Activated CD4-positive, alpha-beta T cell treated with anti-CD3 and anti-CD28 coated beads, Interleukin-2, Interleukin-6, amounts not matched to agents 100 ng/mL and 50 ng/mL, durations not matched to agents 16 hours and 8 hours (primary cell): ENCODE measurements around the gene SMARCAL1.

Experiments used
- DNase-seq: peaks from one replicate; pipeline ENCODE4 v3.0.0-alpha.2; 2020

The SMARCAL1 gene

GRCh38 chr2:216428618-216429350, 16.5 kb downstream of the SMARCAL1 start:
- no peak for DNase-seq

GRCh38 chr2:216429428-216429827, 17.1 kb downstream of the SMARCAL1 start:
- DNase-seq: no peak

DNA sequence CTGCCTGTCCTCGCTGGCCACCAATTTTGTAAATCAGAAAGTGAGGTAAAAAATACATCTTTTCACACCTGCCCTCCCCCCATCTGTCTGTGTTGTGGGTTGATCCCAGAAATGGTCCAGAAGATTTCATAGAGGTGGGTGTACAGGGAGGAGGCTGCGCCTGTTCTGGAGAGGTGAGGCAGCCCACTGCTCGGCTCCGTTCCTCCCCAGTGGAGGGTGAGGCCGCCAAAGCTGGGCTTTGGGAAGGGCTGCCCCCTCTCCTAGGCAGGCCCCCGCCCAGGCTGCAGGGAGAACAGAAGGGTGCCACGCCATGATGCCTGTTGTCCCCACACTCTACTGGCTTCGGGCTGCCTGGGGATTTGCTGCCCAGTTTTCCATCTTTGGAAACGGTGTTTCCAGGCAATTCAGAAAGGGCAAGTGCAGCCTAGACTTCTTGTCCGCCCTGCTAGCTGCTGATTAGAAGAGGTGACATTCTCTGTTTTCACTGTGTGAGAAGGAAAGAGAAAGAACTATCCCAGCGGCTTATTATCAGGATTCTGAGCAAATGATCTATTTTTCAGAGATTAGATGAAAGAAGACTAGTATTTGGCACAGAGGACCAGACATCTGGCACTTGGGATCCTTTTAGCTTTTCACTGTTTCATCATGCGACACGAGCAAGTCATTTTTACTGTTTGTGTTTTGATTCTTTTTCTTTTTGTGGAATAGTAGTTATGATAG, 18.7 kb downstream of the SMARCAL1 start:
- no peak for DNase-seq

GRCh38 chr2:216431531-216431856, 19.2 kb downstream of the SMARCAL1 start:
- peak; percentile 19 for DNase-seq

DNA sequence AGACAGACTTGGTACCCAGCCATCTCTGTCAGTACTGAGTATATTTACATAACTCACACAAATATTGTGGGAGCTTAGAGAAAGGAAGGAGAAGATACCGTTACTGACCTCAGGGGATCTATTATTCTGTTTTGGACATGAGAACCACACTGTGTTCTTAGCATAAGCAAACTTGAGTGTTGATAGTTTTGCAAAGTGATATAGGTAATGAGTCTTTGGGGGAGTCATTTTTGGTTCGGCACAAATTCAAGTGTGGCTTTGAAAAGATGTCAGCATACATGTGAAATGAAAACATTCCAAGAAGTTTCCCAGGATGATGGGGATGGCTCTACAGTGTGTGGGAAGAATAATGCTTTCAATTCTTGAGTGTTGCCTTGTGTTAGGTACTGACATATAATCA, 24.1 kb downstream of the SMARCAL1 start:
- no peak for DNase-seq

DNA sequence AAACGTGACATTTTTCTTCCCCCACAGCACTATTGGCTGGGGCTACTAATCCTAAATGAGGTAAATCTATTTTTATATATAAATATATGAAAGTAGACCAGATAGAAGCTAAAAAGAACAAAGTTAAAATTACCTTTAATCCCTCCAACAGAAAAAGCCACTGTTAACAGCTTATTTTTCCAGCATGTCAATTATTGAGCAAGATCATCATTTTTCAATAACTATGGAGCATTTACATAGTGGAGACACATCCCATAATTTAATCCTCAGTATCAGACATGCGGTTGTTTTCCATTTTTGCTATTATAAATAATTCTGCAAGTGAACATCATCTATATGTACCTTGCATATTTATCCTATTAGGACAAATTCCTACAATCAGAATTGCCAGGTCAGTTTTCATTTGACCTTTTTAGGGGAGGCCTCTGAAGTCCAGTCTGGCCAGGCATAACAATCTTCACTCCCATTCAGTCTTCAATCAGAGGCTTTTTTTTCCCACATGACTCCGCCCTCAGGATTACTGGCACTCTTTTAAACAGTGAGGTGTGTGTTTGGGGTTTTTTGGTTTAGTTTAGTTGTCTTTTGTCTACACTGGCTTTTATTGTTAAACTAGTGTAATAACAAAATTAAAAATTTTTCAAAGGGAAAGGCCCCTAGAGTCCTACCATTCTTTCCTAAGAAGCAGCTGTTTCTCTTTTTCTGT, 29.2 kb downstream of the SMARCAL1 start:
- DNase-seq: no peak

DNA sequence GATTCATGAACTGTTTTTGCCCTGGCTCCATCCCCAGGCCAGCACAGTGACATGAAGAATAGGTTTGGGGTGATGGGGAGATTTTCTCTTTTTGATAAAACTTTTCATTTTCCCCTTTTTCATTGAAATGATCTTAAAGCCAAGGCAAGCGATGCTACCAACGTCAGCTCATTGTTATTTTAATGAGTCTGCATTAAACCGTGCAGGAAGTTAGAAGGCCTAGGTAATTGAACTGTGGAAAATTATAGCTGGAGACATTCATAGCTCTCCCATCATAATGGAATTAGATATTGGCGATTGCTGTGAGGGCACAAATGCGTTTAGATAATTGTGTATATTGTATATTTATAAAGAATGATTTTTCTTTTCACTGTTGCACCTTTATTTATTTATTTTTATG, 33.2 kb downstream of the SMARCAL1 start:
- no peak for DNase-seq

- DNase-seq: no peak
Observed at GRCh38 chr2:216446343-216446742, 34.1 kb downstream of the SMARCAL1 start.

- DNase-seq: no peak
Observed at GRCh38 chr2:216447293-216447692, 35.0 kb downstream of the SMARCAL1 start.

GRCh38 chr2:216448829-216449228, 36.5 kb downstream of the SMARCAL1 start:
- no peak for DNase-seq

- DNase-seq: no peak
Observed at GRCh38 chr2:216450346-216450745, 38.1 kb downstream of the SMARCAL1 start.

DNA sequence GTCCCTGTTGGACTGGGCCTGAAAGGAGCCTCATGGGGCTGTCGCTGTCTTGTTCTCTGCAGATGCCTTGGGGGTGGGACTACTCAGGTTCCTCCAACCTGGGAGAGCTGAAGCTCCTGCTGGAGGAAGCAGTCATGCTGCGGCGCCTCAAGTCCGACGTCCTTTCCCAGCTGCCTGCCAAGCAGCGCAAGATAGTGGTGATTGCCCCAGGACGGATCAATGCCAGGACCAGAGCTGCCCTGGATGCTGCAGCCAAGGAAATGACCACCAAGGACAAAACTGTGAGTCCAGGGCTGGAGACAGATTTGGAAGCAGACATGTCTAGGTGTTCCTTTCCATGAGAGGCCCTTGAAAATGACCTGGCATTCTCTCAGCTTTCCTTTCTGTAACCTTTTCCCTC, 38.5 kb downstream of the SMARCAL1 start:
- DNase-seq: no peak

DNA sequence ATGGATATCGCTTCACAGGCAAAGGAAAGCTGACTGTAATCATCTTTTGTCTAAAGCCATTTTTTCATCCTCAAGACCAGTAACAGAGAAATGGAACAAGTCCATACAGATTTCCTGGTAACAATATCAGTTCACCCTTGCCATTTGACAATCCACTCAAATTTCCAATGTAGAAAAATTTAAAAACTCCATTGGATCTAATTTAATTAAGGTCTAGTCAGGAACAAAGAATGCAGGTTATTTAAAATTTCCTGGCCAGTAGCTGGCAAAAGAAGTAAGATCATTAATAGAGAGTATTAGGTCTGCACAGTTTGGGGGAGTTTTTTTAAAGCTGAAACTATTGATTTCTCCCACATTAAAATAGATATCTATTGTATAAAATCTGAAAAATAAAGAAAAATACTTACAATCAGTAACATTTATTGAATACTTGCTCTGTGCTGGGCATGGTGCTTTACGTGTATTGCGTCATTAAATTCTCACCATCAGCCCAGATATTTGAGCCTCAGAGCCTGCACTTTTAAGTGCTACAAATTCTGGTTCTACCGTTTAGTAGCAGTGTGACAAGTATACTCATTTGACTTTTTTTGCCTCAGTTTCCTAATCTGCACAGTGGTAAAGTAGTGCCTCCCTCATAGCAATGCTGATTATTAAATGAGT, 41.8 kb downstream of the SMARCAL1 start:
- DNase-seq: no peak

GRCh38 chr2:216463148-216463547, 50.9 kb downstream of the SMARCAL1 start:
- no peak for DNase-seq

DNA sequence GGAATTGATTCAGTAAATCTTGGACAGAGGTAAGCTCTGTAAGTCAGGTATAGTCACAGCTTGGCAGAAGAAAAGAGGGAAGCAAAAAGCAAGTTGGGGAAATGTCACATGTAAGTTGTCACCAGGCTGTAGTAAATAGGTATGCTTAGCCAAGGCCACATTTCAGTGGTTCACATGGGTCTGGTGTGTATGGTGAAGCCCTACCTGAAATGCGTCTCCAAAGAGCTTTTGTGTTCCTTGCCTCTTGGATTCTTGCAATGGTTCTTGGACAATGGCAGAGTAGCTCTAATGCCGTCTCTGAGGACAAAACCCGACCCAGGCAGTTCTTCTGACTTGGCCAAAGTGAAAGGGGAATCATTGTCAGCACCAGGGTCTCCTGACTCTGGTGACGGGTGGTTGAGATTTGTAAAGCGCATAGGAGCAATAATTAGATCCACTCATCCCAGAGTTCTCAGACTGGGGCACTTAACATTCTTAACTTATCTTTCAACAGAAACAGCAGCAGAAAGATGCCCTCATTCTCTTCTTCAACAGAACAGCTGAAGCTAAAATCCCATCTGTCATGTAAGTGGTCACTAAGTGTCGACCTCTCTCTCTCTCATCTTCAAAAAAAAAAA, 51.9 kb downstream of the SMARCAL1 start:
- DNase-seq: no peak

DNA sequence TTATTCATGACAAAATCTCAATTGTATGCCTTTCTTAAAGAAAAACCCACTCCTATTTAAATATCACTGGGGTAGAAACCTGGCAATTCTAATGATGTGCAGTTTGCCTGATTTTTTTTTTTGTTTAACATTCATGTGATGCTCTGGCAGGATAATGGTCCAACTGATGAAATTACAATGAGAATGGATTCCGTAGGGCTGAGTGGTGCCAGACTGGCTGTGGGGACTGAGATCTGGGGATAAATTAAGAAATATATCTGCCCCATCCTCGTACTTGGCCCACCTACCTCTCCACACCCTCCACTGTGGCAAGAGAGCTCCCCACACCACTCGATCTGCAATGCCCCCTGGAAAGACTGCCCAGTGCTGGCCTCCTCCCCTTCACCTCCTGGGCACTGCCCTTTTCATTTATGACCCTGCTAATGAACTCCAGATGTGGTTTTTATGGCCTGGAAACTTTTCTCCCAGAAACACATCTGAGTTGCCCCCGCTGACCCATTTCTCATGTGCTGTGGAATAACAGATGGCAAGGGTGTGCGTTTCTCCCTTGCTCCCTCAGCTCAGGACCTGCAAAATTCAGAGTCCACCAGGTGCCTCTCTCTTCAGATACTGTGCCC, 53.4 kb downstream of the SMARCAL1 start:
- DNase-seq: no peak

GRCh38 chr2:216467845-216468244, 55.6 kb downstream of the SMARCAL1 start:
- DNase-seq: no peak

GRCh38 chr2:216469661-216470060, 57.4 kb downstream of the SMARCAL1 start:
- DNase-seq: no peak

GRCh38 chr2:216473187-216473586, 60.9 kb downstream of the SMARCAL1 start:
- no peak for DNase-seq

- peak; percentile 57 for DNase-seq
Observed at GRCh38 chr2:216474925-216475670, 62.8 kb downstream of the SMARCAL1 start.

DNA sequence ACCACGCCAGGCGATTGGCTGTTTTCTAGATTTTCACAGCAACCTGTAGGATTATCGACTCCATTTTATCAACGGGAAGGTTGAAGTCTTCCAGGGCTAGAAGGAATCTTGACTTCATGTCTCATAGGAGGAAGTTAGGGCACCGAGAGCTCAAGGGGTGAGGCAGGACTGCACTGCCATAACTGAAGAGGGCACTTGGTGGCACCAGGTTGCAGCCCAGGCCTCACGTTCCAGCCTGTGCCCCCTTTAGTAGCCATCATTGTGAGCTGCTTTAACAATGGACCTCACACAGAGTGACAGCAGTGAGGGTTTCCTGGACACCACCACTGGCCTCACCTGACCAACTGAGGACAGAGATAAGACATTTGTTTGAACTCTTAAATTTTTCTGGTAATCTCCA, 63.5 kb downstream of the SMARCAL1 start:
- no peak for DNase-seq
